ENCODE data around the gene USF1. TPM values are rescaled to one million over a fixed set of nuclear protein-coding genes. Genes with fewer than 3 reads are reported as not detected.

The USF1 gene
- total RNA-seq, 1 donor from 2014 or later = 57.2 TPM

- Mint-ChIP-seq H3K4me1 (ENCODE audit: unreplicated experiment) (no peaks in the 10 kb centered on the region), H3K36me3 (ENCODE audit: unreplicated experiment) (no peaks in the 10 kb centered on the region), H3K9me3 (ENCODE audit: unreplicated experiment) (no peaks in the 10 kb centered on the region), H3K27me3 (ENCODE audit: unreplicated experiment) (peaks cover 3% of the 10 kb centered on the region), H3K27ac (ENCODE audit: unreplicated experiment) (no peak overlapping the region), H3K4me3 (ENCODE audit: unreplicated experiment) (no peak overlapping the region)
- TF ChIP-seq CTCF (IDR thresholded peaks at IDR 0.05) = no peak
- DNase-seq (ENCODE audit: extremely low spot score, unreplicated experiment) = no peak
Observed at GRCh38 chr1:161012420-161012819, 33.4 kb downstream of the USF1 start.

- Mint-ChIP-seq H3K36me3 (ENCODE audit: unreplicated experiment) (no peaks in the 10 kb centered on the region), H3K4me3 (ENCODE audit: unreplicated experiment) (no peak overlapping the region)
- no peak for DNase-seq (ENCODE audit: extremely low spot score, unreplicated experiment)
Observed at GRCh38 chr1:161009602-161010211, 36.1 kb downstream of the USF1 start.

GRCh38 chr1:161008869-161009510 lies 36.8 kb downstream of the USF1 start:
- Mint-ChIP-seq H3K27ac (ENCODE audit: unreplicated experiment) (no peak overlapping the region), H3K4me1 (ENCODE audit: unreplicated experiment) (no peaks in the 10 kb centered on the region), H3K36me3 (ENCODE audit: unreplicated experiment) (no peaks in the 10 kb centered on the region), H3K27me3 (ENCODE audit: unreplicated experiment) (no peaks in the 10 kb centered on the region), H3K9me3 (ENCODE audit: unreplicated experiment) (no peaks in the 10 kb centered on the region), H3K4me3 (ENCODE audit: unreplicated experiment) (no peak overlapping the region)
- DNase-seq (ENCODE audit: extremely low spot score, unreplicated experiment) = no peak
- no peak for TF ChIP-seq CTCF (IDR thresholded peaks at IDR 0.05)

More at GRCh38 chr1:161009602-161010211, 36.1 kb downstream of the USF1 start:
- no peak for TF ChIP-seq CTCF (IDR thresholded peaks at IDR 0.05)
- no peaks in the 10 kb centered on the region for H3K27me3 Mint-ChIP-seq (ENCODE audit: unreplicated experiment)
- H3K9me3 Mint-ChIP-seq (ENCODE audit: unreplicated experiment) = no peaks in the 10 kb centered on the region
- H3K4me1 Mint-ChIP-seq (ENCODE audit: unreplicated experiment) = no peaks in the 10 kb centered on the region
- no peak overlapping the region for H3K27ac Mint-ChIP-seq (ENCODE audit: unreplicated experiment)

- no peak overlapping the region for H3K4me3 Mint-ChIP-seq (ENCODE audit: unreplicated experiment)
- no peaks in the 10 kb centered on the region for H3K9me3 Mint-ChIP-seq (ENCODE audit: unreplicated experiment)
- H3K27ac Mint-ChIP-seq (ENCODE audit: unreplicated experiment) = no peak overlapping the region
- H3K4me1 Mint-ChIP-seq (ENCODE audit: unreplicated experiment) = no peaks in the 10 kb centered on the region
- H3K36me3 Mint-ChIP-seq (ENCODE audit: unreplicated experiment) = no peaks in the 10 kb centered on the region
- DNase-seq (ENCODE audit: extremely low spot score, unreplicated experiment) = no peak
- no peak for TF ChIP-seq CTCF (IDR thresholded peaks at IDR 0.05)
- H3K27me3 Mint-ChIP-seq (ENCODE audit: unreplicated experiment) = no peaks in the 10 kb centered on the region
Observed at GRCh38 chr1:161007369-161007768, 38.4 kb downstream of the USF1 start.

DNA sequence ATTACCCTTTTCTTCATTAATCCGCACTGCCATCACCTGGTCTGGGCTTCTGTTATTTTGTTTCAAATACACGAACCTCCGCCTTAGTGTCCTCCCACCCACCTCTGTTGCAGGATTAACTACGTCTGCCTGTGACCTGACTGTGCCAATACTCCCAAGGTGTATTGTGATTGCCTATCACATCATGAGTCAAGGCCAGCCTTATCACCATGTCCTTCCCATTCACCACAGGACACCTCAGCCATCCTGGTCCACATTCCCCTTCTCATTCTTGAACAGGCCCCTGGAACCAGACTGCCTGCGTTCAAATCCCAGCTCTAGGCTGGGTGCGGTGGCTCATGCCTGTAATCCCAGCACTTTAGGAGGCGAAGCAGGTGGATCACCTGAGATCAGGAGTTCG lies 39.2 kb downstream of the USF1 start:
- Mint-ChIP-seq H3K27ac (ENCODE audit: unreplicated experiment) (no peak overlapping the region), H3K9me3 (ENCODE audit: unreplicated experiment) (no peaks in the 10 kb centered on the region), H3K27me3 (ENCODE audit: unreplicated experiment) (peaks cover 1% of the 10 kb centered on the region), H3K4me1 (ENCODE audit: unreplicated experiment) (no peaks in the 10 kb centered on the region), H3K4me3 (ENCODE audit: unreplicated experiment) (no peak overlapping the region), H3K36me3 (ENCODE audit: unreplicated experiment) (no peaks in the 10 kb centered on the region)
- no peak for TF ChIP-seq CTCF (IDR thresholded peaks at IDR 0.05)
- no peak for DNase-seq (ENCODE audit: extremely low spot score, unreplicated experiment)

All from osteocyte (in vitro differentiated cells).